T-helper 1 cell (primary cell): ENCODE data around the gene JAGN1.
"Not testable (repeated sequence)": the region's sequence is repeated elsewhere in the genome, so short reads cannot be mapped to it uniquely, and the experiment has no call there.

Source experiments
- DNase-seq, 5 donors: peaks; one replicate each; pipeline ENCODE4 v3.0.0-alpha.2; 2012 to 2020

Gene JAGN1

DNA sequence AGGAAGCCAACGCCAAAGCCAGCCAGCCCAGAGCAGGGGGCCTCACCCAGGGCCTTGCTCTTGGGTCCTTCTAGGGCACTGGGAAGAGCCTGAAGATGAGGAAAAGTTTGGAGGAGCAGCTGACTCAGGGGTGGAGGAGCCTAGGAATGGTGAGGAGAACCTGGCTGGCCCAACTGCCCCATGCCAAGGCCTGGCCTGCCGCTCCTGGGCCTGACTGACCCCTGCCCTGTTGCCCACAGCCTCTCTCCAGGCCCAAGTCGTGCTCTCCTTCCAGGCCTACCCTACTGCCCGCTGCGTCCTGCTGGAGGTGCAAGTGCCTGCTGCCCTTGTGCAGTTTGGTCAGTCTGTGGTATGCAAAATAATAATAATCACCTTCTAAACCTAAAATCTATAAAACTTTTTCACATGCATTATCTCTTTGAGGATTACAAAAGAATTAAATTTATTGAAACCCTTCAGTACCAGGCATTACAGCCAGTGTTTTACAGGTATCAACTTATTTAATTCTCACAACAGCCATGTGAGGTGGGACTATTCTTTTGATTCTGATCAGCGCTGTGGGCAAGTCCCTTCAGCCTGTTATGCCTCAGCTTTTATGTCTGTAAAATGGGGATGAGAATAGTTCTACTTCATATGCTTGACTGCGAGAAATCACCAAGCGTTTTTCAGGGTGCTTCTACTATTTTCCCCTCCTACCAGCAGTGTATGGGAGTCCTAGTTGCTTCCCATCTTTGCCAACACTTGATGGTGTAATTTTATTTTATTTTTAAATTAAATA is 28.0 kb downstream of the JAGN1 start:
- DNase-seq, result no peak

GRCh38 chr3:9928158-9928557 is 37.7 kb downstream of the JAGN1 start:
- no peak for DNase-seq

DNA sequence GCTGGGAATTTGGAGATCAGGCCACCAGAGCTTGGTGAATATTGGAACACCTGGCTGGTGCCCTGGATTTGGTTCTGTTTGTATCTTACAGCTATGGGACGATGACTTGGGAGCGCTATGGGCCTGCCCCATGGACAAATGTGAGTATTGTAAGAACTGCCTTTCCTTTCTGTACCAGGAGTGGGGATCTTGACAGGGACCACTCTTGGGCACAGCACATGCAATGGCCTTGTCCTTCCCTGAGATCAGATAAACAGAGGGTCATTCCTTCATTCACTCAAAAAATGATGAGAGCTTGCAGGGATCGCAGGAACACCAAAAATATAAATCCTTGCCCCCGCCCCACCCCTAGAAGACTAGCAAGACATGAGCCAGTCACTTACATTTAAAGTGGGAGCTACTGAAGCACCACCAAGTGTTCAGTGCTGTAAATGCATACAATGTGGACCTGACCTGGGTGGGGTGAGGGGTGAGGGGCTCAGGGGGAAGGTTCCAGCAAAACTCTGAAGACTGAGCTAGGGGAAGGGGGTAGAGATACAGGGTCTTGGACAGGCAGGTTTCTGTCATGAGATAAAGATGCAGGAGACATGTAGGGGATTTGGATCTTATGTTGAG is 40.5 kb downstream of the JAGN1 start:
- no peak for DNase-seq

DNA sequence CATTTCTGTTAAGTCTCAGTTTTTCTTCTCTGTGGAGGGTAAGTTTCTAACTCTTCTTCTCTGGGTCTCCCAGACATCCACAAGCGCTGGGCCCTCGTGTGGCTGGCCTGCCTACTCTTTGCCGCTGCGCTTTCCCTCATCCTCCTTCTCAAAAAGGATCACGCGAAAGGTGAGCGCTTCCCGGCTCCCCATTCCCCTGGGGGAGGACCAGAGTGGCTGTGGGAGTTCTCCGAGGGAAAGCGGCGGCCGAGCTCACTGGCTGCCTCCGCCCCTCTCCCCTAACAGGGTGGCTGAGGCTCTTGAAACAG is 42.1 kb downstream of the JAGN1 start:
- no peak for DNase-seq

DNA sequence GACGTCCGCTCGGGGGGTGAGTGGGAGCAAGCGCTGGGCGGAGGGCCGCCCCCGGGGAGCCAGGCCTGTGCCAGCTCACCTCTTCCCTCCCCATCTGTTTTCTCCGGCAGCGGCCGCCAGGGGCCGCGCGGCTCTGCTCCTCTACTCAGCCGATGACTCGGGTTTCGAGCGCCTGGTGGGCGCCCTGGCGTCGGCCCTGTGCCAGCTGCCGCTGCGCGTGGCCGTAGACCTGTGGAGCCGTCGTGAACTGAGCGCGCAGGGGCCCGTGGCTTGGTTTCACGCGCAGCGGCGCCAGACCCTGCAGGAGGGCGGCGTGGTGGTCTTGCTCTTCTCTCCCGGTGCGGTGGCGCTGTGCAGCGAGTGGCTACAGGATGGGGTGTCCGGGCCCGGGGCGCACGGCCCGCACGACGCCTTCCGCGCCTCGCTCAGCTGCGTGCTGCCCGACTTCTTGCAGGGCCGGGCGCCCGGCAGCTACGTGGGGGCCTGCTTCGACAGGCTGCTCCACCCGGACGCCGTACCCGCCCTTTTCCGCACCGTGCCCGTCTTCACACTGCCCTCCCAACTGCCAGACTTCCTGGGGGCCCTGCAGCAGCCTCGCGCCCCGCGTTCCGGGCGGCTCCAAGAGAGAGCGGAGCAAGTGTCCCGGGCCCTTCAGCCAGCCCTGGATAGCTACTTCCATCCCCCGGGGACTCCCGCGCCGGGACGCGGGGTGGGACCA is 42.6 kb downstream of the JAGN1 start:
- peak; percentile 69 to 87 (median 83) for DNase-seq

DNA sequence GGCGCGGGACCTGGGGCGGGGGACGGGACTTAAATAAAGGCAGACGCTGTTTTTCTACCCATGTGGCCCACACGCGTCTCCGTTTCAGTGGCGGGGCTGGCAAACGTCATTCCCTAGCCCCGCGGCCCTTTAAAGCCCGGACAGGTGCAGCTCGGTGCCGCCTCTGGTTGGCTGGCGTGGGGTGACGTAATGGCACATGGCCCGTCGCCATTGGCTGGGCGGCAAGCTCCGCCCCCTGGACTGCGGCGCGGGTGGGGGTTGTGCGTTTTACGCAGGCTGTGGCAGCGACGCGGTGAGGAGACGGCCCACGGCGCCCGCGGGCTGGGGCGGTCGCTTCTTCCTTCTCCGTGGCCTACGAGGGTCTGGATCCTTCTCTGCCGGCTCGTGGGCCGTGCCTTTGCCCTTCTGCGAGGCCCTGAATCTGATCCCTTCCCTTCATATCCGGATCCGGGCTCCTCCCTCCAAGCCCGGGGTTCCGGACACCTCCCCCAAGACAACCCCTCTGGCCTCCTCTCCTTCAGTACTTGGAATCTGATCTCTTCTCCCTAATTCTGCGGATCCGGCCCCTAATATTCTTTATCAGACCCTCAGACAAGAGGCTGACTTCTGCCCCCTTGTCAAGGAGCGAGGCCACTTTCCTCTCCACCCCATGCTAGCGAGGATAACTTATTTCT is 43.3 kb downstream of the JAGN1 start, which contains the start of gene CRELD1:
TSS of gene CRELD1 (plus strand) at position 274 of the 674 bp plus-strand sequence. CDS start 605 bp downstream, outside the sequence.
- peak; percentile 92 to 97 (median 96) for DNase-seq

DNA sequence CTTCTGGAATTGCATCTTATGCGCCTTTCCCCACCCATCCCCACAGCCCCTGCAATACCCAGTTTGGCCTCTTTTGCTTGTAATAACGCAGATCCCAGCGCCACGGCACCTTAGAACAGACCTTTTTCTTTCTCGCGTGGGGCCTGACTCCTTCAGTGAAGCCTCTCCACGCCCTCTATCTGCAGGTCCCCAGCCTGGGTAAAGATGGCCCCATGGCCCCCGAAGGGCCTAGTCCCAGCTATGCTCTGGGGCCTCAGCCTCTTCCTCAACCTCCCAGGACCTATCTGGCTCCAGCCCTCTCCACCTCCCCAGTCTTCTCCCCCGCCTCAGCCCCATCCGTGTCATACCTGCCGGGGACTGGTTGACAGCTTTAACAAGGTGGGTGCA is 43.8 kb downstream of the JAGN1 start:
- peak in 1 of 5 donors; percentile 16 for DNase-seq

DNA sequence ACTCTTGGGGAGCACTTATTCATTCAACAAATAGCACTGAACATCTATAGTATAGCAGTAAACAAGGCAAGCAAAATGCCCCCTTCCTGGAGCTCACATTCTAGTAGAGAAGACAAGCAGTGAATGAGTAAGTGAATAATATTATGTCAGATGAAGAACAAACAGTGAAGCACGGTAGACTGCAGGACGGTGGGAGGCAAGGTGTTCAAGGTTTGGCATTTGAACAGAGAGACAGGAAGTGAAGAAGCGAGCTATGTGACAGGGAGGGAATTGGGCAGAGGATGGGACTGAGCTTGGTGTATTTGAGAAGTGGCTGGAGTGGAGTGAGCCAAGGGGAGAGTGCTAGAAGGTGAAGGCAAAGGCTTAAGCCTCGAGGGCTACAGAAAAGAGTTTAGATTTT is 44.6 kb downstream of the JAGN1 start:
- no peak for DNase-seq

- DNase-seq, result no peak
These were observed 45.6 kb downstream of the JAGN1 start for GRCh38 chr3:9935966-9936510.

GRCh38 chr3:9937486-9938238 is 47.3 kb downstream of the JAGN1 start:
- DNase-seq, result no peak

DNA sequence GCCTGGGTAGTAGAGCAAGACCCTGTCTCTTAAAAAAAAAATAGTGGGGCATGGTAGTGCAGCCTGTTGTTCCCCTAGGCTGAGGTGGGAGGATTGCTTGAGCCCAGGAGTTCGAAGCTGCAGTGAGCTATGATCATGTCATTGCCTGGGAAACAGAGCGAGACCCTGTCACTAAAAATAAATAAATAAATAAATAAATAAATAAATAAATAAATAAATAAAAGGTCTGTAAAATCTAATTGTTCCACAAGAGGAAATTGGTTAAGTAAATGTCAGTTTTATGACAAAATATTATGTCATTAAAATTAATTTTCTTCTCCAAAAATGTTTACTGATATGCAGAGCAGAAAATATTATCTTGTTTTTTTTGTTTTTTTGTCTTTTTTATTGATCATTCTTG is 48.6 kb downstream of the JAGN1 start:
- DNase-seq, result no peak

GRCh38 chr3:9939906-9940305 is 49.5 kb downstream of the JAGN1 start:
- DNase-seq, result not testable (repeated sequence)

- DNase-seq, result no peak
These were observed 50.3 kb downstream of the JAGN1 start for GRCh38 chr3:9940746-9941145.

- no peak for DNase-seq
These were observed 51.8 kb downstream of the JAGN1 start for GRCh38 chr3:9942164-9942563.

GRCh38 chr3:9942934-9943690 is 52.7 kb downstream of the JAGN1 start:
- DNase-seq, result no peak
